Mucosa of stomach (tissue), 1 donor: ENCODE data around the gene ERC2.

Source experiments
- H3K27me3 ChIP-seq: one replicate; pipeline ENCODE4 v1.7.0; 2013; ENCODE audit warnings: mild to moderate bottlenecking, low read length; ENCODE audit not compliant: control insufficient read depth, insufficient read depth
- H3K36me3 ChIP-seq: one replicate; pipeline ENCODE4 v1.7.0; 2013; ENCODE audit warnings: low read length; ENCODE audit not compliant: control insufficient read depth, insufficient read depth
- H3K4me1 ChIP-seq: one replicate; pipeline ENCODE4 v1.7.0; 2013; ENCODE audit warnings: mild to moderate bottlenecking, low read length; ENCODE audit not compliant: control insufficient read depth, insufficient read depth
- H3K4me3 ChIP-seq: one replicate; pipeline ENCODE4 v1.7.0; 2013; ENCODE audit warnings: low read length
- H3K9ac ChIP-seq: one replicate; pipeline ENCODE4 v1.7.0; 2013; ENCODE audit warnings: mild to moderate bottlenecking, low read length, moderate library complexity
- H3K9me3 ChIP-seq: one replicate; pipeline ENCODE4 v1.7.0; 2013; ENCODE audit warnings: mild to moderate bottlenecking, low read length, moderate library complexity; ENCODE audit not compliant: control insufficient read depth
- donor health status: Pancreatic carcinoma.

ERC2 gene

GRCh38 chr3:55742832-55743136 lies 725.5 kb downstream of the ERC2 start:
- no peak overlapping the region for H3K4me3 ChIP-seq
- H3K9me3 ChIP-seq: no peaks in the 10 kb centered on the region
- no peaks in the 10 kb centered on the region for H3K27me3 ChIP-seq
- H3K9ac ChIP-seq: no peak overlapping the region
- no peaks in the 10 kb centered on the region for H3K36me3 ChIP-seq
- H3K4me1 ChIP-seq: no peaks in the 10 kb centered on the region

GRCh38 chr3:55742022-55742831 lies 726.0 kb downstream of the ERC2 start:
- Histone ChIP-seq H3K27me3 (no peaks in the 10 kb centered on the region), H3K36me3 (no peaks in the 10 kb centered on the region), H3K4me1 (no peaks in the 10 kb centered on the region)

GRCh38 chr3:55737186-55737585 lies 731.1 kb downstream of the ERC2 start:
- H3K27me3 ChIP-seq: no peaks in the 10 kb centered on the region
- no peaks in the 10 kb centered on the region for H3K36me3 ChIP-seq
- no peak overlapping the region for H3K9ac ChIP-seq
- H3K4me1 ChIP-seq: no peaks in the 10 kb centered on the region
- H3K9me3 ChIP-seq: no peaks in the 10 kb centered on the region
- no peak overlapping the region for H3K4me3 ChIP-seq

More at GRCh38 chr3:55742022-55742831, 726.0 kb downstream of the ERC2 start:
- Histone ChIP-seq H3K4me3 (no peak overlapping the region), H3K9me3 (no peaks in the 10 kb centered on the region), H3K9ac (no peak overlapping the region)

- Histone ChIP-seq H3K9me3 (no peaks in the 10 kb centered on the region), H3K9ac (no peak overlapping the region), H3K4me3 (no peak overlapping the region), H3K36me3 (no peaks in the 10 kb centered on the region), H3K27me3 (no peaks in the 10 kb centered on the region), H3K4me1 (no peaks in the 10 kb centered on the region)
These were observed 732.3 kb downstream of the ERC2 start for GRCh38 chr3:55735976-55736375.

GRCh38 chr3:55731741-55732140 lies 736.5 kb downstream of the ERC2 start:
- no peaks in the 10 kb centered on the region for H3K27me3 ChIP-seq

GRCh38 chr3:55729546-55729945 lies 738.7 kb downstream of the ERC2 start:
- no peaks in the 10 kb centered on the region for H3K27me3 ChIP-seq
- H3K9me3 ChIP-seq: no peaks in the 10 kb centered on the region

More at GRCh38 chr3:55731741-55732140, 736.5 kb downstream of the ERC2 start:
- no peak overlapping the region for H3K4me3 ChIP-seq
- H3K9ac ChIP-seq: no peak overlapping the region
- H3K36me3 ChIP-seq: no peaks in the 10 kb centered on the region
- no peaks in the 10 kb centered on the region for H3K4me1 ChIP-seq
- no peaks in the 10 kb centered on the region for H3K9me3 ChIP-seq

GRCh38 chr3:55728461-55729100 lies 739.7 kb downstream of the ERC2 start:
- Histone ChIP-seq H3K27me3 (no peaks in the 10 kb centered on the region), H3K36me3 (no peaks in the 10 kb centered on the region), H3K4me1 (no peaks in the 10 kb centered on the region), H3K9ac (no peak overlapping the region), H3K4me3 (no peak overlapping the region), H3K9me3 (no peaks in the 10 kb centered on the region)

More at GRCh38 chr3:55729546-55729945, 738.7 kb downstream of the ERC2 start:
- H3K4me3 ChIP-seq: no peak overlapping the region
- H3K9ac ChIP-seq: no peak overlapping the region
- no peaks in the 10 kb centered on the region for H3K4me1 ChIP-seq
- H3K36me3 ChIP-seq: no peaks in the 10 kb centered on the region

- no peaks in the 10 kb centered on the region for H3K4me1 ChIP-seq
- H3K4me3 ChIP-seq: no peak overlapping the region
- no peaks in the 10 kb centered on the region for H3K27me3 ChIP-seq
- H3K36me3 ChIP-seq: no peaks in the 10 kb centered on the region
- no peak overlapping the region for H3K9ac ChIP-seq
- H3K9me3 ChIP-seq: no peaks in the 10 kb centered on the region
These were observed 741.8 kb downstream of the ERC2 start for GRCh38 chr3:55726501-55726775.

GRCh38 chr3:55725681-55726500 lies 742.4 kb downstream of the ERC2 start:
- Histone ChIP-seq H3K27me3 (no peaks in the 10 kb centered on the region), H3K9me3 (no peaks in the 10 kb centered on the region), H3K4me3 (no peak overlapping the region), H3K4me1 (no peaks in the 10 kb centered on the region), H3K36me3 (no peaks in the 10 kb centered on the region), H3K9ac (no peak overlapping the region)

GRCh38 chr3:55724821-55725220 lies 743.4 kb downstream of the ERC2 start:
- no peaks in the 10 kb centered on the region for H3K4me1 ChIP-seq
- H3K27me3 ChIP-seq: no peaks in the 10 kb centered on the region
- no peak overlapping the region for H3K9ac ChIP-seq
- H3K36me3 ChIP-seq: no peaks in the 10 kb centered on the region
- H3K4me3 ChIP-seq: no peak overlapping the region
- H3K9me3 ChIP-seq: no peaks in the 10 kb centered on the region

- Histone ChIP-seq H3K9ac (no peak overlapping the region), H3K27me3 (no peaks in the 10 kb centered on the region), H3K9me3 (no peaks in the 10 kb centered on the region), H3K4me3 (no peak overlapping the region), H3K36me3 (no peaks in the 10 kb centered on the region), H3K4me1 (no peaks in the 10 kb centered on the region)
These were observed 743.9 kb downstream of the ERC2 start for GRCh38 chr3:55724407-55724784.
